Panc1 (cell line): ENCODE measurements around the gene NFIB. TPM values are rescaled to one million over a fixed set of nuclear protein-coding genes. Genes with fewer than 3 reads are reported as not detected.

Source experiments
- ATAC-seq: fragments of 200-7000 bp; cut with Tn5 transposase; 2 replicates; pipeline ENCODE4 v1.9.1; 2020; ENCODE audit warnings: mild to moderate bottlenecking, moderate library complexity
- BruUV-seq: library from RNA; stranded (reverse); fragments of 400-500 nt; replicated peaks from 2 replicates; lab custom pipeline; 2021; lab: Mats Ljungman, UMichigan
- CTCF ChIA-PET: fragments of 300-600 bp; sonication (Branson Sonifier 250); formaldehyde crosslinking; loops from one replicate; lab custom pipeline; 2022; ENCODE audit warnings: antibody characterized with exemption; lab: Charles Lee
- POLR2A ChIA-PET: fragments of 300-600 bp; sonication (Branson Sonifier 250); formaldehyde crosslinking; loops from one replicate; lab custom pipeline; 2022; ENCODE audit warnings: antibody characterized with exemption; lab: Charles Lee
- DNase-seq: peaks from one replicate; pipeline ENCODE4 v3.0.0-alpha.2; 2010; ENCODE audit warnings: low read depth, low spot score
- H3K27ac ChIP-seq: 2 replicates; pipeline ENCODE4 v1.5.1; 2011; ENCODE audit warnings: mild to moderate bottlenecking, low read length, inconsistent platforms
- H3K27me3 ChIP-seq: fragments of 200-500 bp; sonication (Bioruptor generic); 2 replicates; pipeline ENCODE4 v1.6.0; 2014; ENCODE audit warnings: low read length, inconsistent platforms; ENCODE audit not compliant: control insufficient read depth, insufficient read depth
- H3K36me3 ChIP-seq: fragments of 200-500 bp; sonication (Bioruptor generic); 2 replicates; pipeline ENCODE4 v1.5.1; 2014; ENCODE audit warnings: inconsistent platforms, mild to moderate bottlenecking, low read length, moderate library complexity; ENCODE audit not compliant: control insufficient read depth, insufficient read depth
- H3K4me1 ChIP-seq: 2 replicates; pipeline ENCODE4 v1.5.1; 2011; ENCODE audit warnings: inconsistent platforms, mild to moderate bottlenecking, low read length, moderate library complexity; ENCODE audit not compliant: control insufficient read depth, insufficient read depth
- H3K4me3 ChIP-seq, 2 experiments: 2 replicates each; pipeline ENCODE4 v1.5.1; 2011 to 2012; ENCODE audit warnings: low read depth in 2 of 2, low read length in 2 of 2, mild to moderate bottlenecking in 2 of 2, inconsistent platforms in 1 of 2, moderate library complexity in 1 of 2
- H3K9me3 ChIP-seq: fragments of 200-500 bp; sonication (Bioruptor generic); 2 replicates; pipeline ENCODE4 v1.5.1; 2014; ENCODE audit warnings: low read depth, mild to moderate bottlenecking, inconsistent platforms, low read length, moderate library complexity; ENCODE audit not compliant: control insufficient read depth, insufficient read depth
- CTCF ChIP-seq: fragments of 450-650 bp; IDR thresholded peaks from 2 replicates; pipeline ENCODE4 v1.5.1; 2017; ENCODE audit warnings: mild to moderate bottlenecking
- POLR2AphosphoS5 ChIP-seq: IDR thresholded peaks from 2 replicates; pipeline ENCODE4 v1.6.1; 2012; ENCODE audit warnings: mild to moderate bottlenecking, low read depth, low read length, moderate library complexity
- SIN3A ChIP-seq: IDR thresholded peaks from 2 replicates; pipeline ENCODE4 v1.6.1; 2012; ENCODE audit warnings: low read depth, mild to moderate bottlenecking, low read length, moderate library complexity, borderline replicate concordance; ENCODE audit not compliant: insufficient read depth
- TCF7L2 ChIP-seq: IDR thresholded peaks from 2 replicates; pipeline ENCODE4 v1.6.1; 2011; ENCODE audit warnings: mild to moderate bottlenecking, low read depth, low read length, inconsistent platforms
- in situ Hi-C: cut with HindIII; loops from 2 replicates; pipeline ENCODE4 v1.10.0; 2016; ENCODE audit warnings: low sequenced_read_pairs, low pct_unique_long_range_greater_than_20kb
- intact Hi-C: fragments of 100-400 bp; cut with micrococcal nuclease; formaldehyde crosslinking; loops from one replicate; pipeline ENCODE4 v1.10.0; 2022; ENCODE audit not compliant: unreplicated experiment
- total RNA-seq: library from RNA; stranded (reverse); gene quantifications from one replicate; pipeline ENCODE4 v1.2.1, GENCODE V29; 2021; ENCODE audit not compliant: unreplicated experiment
- TF ChIP-seq, protein P1 (sequence below), 2 experiments: IDR thresholded peaks; 2 replicates each; pipeline ENCODE4 v1.6.1; 2011 to 2012; ENCODE audit warnings: low read depth in 2 of 2, control low read depth in 1 of 2, low read length in 1 of 2, mild to moderate bottlenecking in 1 of 2, moderate library complexity in 1 of 2; ENCODE audit not compliant: insufficient read depth in 1 of 2

NFIB gene
- total RNA-seq, 1 experiment from 2014 or later = 26.7 TPM

DNA sequence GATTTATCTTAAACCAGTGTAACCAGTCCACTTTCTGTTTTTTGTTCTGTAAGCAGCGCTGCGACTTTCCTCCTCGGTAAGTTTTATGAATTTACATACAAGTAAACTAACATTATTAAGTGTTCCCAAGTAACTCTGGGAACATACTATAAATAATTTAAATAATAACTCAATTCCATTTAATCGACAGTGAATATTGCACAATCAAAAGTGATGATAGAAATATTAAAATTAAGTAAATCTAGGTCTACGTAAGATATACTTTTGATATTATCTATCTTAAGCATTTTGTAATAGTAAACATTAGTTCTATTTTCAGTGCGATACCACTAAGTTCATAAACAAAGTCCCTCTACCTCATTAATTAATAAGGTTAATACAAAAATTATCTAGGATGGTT is 7.8 kb downstream of the NFIB start:
- ChIA-PET CTCF (no interaction called here), POLR2A (interaction anchor here (0.6 kb wide), 1 partner anchor 71 kb away, joined by 3 read pairs; no protein-coding TSS in a partner anchor)
- TF ChIP-seq, protein P1, sequence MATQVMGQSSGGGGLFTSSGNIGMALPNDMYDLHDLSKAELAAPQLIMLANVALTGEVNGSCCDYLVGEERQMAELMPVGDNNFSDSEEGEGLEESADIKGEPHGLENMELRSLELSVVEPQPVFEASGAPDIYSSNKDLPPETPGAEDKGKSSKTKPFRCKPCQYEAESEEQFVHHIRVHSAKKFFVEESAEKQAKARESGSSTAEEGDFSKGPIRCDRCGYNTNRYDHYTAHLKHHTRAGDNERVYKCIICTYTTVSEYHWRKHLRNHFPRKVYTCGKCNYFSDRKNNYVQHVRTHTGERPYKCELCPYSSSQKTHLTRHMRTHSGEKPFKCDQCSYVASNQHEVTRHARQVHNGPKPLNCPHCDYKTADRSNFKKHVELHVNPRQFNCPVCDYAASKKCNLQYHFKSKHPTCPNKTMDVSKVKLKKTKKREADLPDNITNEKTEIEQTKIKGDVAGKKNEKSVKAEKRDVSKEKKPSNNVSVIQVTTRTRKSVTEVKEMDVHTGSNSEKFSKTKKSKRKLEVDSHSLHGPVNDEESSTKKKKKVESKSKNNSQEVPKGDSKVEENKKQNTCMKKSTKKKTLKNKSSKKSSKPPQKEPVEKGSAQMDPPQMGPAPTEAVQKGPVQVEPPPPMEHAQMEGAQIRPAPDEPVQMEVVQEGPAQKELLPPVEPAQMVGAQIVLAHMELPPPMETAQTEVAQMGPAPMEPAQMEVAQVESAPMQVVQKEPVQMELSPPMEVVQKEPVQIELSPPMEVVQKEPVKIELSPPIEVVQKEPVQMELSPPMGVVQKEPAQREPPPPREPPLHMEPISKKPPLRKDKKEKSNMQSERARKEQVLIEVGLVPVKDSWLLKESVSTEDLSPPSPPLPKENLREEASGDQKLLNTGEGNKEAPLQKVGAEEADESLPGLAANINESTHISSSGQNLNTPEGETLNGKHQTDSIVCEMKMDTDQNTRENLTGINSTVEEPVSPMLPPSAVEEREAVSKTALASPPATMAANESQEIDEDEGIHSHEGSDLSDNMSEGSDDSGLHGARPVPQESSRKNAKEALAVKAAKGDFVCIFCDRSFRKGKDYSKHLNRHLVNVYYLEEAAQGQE (IDR thresholded peaks at IDR 0.05; ENCODE audit: insufficient read depth in 1 of 2, low read depth in 2 of 2, low read length in 1 of 2) = no peak
- Histone ChIP-seq H3K36me3 (no peaks in the 10 kb centered on the region), H3K9me3 (no peaks in the 10 kb centered on the region), H3K4me3 (no peak overlapping the region), H3K27me3 (no peaks in the 10 kb centered on the region), H3K27ac (no peak overlapping the region; the same call in 1 of the 2 replicates), H3K4me1 (peaks cover 3% of the 10 kb centered on the region)
- no peak for DNase-seq
- intact Hi-C loops (no loop called here), in situ Hi-C loops (no loop called here)
- BruUV-seq = no TSS peak
- no peak for ATAC-seq

DNA sequence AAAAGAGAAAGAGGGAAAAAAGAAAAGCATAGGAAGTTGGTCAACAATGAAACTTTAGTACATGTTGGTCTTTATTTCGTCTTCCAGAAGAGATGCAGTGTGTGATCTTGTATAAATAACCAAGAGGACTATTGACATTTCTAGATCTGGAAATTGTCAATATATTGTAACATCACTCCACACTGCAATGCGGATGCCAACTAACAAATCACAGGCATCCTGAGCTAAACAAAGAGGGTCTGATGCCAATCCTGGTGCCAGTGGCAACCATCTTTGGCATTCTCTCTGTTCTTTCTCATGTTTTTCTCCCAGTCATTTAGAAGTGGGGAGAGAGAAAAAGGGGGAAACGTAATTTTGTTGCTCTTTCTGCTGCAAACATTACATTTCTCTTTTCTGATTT is 9.7 kb downstream of the NFIB start:
- CTCF ChIA-PET = no interaction called here
- no TSS peak for BruUV-seq
- Histone ChIP-seq H3K4me1 (peaks cover 3% of the 10 kb centered on the region), H3K27ac (no peak overlapping the region), H3K27me3 (no peaks in the 10 kb centered on the region), H3K36me3 (no peaks in the 10 kb centered on the region), H3K4me3 (no peak overlapping the region), H3K9me3 (no peaks in the 10 kb centered on the region)
- no peak for TF ChIP-seq TCF7L2
- POLR2A ChIA-PET = no interaction called here
- ATAC-seq = no peak
- DNase-seq = no peak
- in situ Hi-C loops (no loop called here), intact Hi-C loops (no loop called here)

DNA sequence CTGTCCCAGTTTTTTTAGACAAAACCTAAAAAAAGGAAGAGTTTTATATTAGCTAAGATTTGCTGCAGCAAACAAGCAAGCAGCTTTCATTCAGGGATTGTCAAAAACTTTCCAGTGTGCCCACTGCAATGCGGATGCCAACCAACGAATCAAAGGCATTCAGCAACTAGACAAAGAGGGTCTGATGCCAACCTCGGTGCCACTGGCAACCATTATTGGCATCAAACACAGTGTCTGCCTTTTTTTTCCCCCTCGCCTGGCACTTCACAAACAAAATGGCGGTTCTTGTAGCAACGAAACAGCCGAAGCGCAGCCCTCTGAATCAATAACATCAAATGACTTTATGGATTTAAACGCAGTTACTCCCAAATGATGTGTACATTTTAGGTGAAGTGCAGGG is 10.4 kb downstream of the NFIB start:
- H3K27ac ChIP-seq = no peak overlapping the region
- no peak overlapping the region for H3K4me3 ChIP-seq
- ChIA-PET POLR2A (no interaction called here), CTCF (no interaction called here)
- H3K4me1 ChIP-seq = peaks cover 3% of the 10 kb centered on the region
- H3K36me3 ChIP-seq = no peaks in the 10 kb centered on the region
- no peaks in the 10 kb centered on the region for H3K27me3 ChIP-seq
- no peaks in the 10 kb centered on the region for H3K9me3 ChIP-seq
- ATAC-seq (no peak), DNase-seq (no peak)
- TF ChIP-seq, protein P1 (IDR thresholded peaks at IDR 0.05; ENCODE audit: insufficient read depth in 1 of 2, low read depth in 2 of 2, low read length in 1 of 2) = no peak
- TF ChIP-seq CTCF (no peak), TCF7L2 (no peak), SIN3A (no peak), POLR2AphosphoS5 (no peak)
- in situ Hi-C loops = no loop called here
- intact Hi-C loops = no loop called here
- no TSS peak for BruUV-seq
